RWPE2 (cell line): ENCODE measurements around the gene NCF4.

Experiments
- ATAC-seq: fragments of 200-7000 bp; cut with Tn5 transposase; 3 replicates; pipeline ENCODE4 v1.9.1; 2021; ENCODE audit warnings: low read depth
- DNase-seq: peaks from one replicate; pipeline ENCODE4 v3.0.0-alpha.2; 2020; ENCODE audit warnings: low spot score
- H3K27ac ChIP-seq: fragments of 450-650 bp; 2 replicates; pipeline ENCODE4 v1.5.1; 2017; ENCODE audit warnings: mild to moderate bottlenecking; ENCODE audit not compliant: poor library complexity, severe bottlenecking
- H3K27me3 ChIP-seq: fragments of 250-450 bp; sonication (Bioruptor Pico); 2 replicates; pipeline ENCODE4 v1.5.1; 2021; ENCODE audit warnings: mild to moderate bottlenecking, moderate library complexity; ENCODE audit not compliant: insufficient read depth, poor library complexity, severe bottlenecking
- H3K36me3 ChIP-seq: fragments of 250-450 bp; sonication (Bioruptor Pico); 2 replicates; pipeline ENCODE4 v1.5.1; 2020; ENCODE audit warnings: low read depth, mild to moderate bottlenecking, moderate library complexity
- H3K4me1 ChIP-seq: fragments of 250-450 bp; sonication (Bioruptor Pico); 2 replicates; pipeline ENCODE4 v1.5.1; 2021; ENCODE audit warnings: mild to moderate bottlenecking, moderate library complexity; ENCODE audit not compliant: insufficient read depth, poor library complexity, severe bottlenecking
- H3K4me3 ChIP-seq: fragments of 250-450 bp; sonication (Bioruptor Pico); 2 replicates; pipeline ENCODE4 v1.5.1; 2021; ENCODE audit warnings: mild to moderate bottlenecking, moderate library complexity; ENCODE audit not compliant: severe bottlenecking
- H3K9me3 ChIP-seq: fragments of 250-450 bp; sonication (Bioruptor Pico); 2 replicates; pipeline ENCODE4 v1.5.1; 2021; ENCODE audit warnings: mild to moderate bottlenecking, moderate library complexity; ENCODE audit not compliant: severe bottlenecking
- CTCF ChIP-seq: fragments of 450-650 bp; IDR thresholded peaks from one replicate; pipeline ENCODE4 v1.5.1; 2017; ENCODE audit warnings: mild to moderate bottlenecking, moderate library complexity; ENCODE audit not compliant: poor library complexity, severe bottlenecking

Gene NCF4

DNA sequence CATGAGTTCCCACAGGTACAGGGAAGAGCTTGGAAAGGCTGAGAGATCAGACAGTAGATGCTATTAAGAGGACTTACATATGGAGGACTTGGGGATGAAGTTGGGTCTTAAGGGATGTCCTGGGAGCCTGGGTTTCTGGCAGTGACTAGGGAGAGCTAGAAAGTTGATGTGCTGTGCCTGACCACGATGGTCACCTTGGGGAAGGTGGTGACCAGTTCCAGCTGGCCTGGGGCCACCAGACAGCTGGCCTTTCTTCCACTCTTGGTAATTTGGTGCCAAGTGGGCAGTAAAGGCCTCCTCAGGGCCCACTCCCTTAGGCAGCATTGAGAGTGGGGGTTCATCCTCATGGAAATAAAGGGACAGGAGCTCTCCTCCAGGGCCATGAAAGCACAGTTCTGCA lies 38.7 kb downstream of the NCF4 start:
- no peak for TF ChIP-seq CTCF
- Histone ChIP-seq H3K27me3 (no peaks in the 10 kb centered on the region), H3K4me1 (no peaks in the 10 kb centered on the region), H3K4me3 (no peak overlapping the region), H3K36me3 (no peaks in the 10 kb centered on the region), H3K27ac (no peak overlapping the region), H3K9me3 (no peaks in the 10 kb centered on the region)
- ATAC-seq (no peak), DNase-seq (no peak)

DNA sequence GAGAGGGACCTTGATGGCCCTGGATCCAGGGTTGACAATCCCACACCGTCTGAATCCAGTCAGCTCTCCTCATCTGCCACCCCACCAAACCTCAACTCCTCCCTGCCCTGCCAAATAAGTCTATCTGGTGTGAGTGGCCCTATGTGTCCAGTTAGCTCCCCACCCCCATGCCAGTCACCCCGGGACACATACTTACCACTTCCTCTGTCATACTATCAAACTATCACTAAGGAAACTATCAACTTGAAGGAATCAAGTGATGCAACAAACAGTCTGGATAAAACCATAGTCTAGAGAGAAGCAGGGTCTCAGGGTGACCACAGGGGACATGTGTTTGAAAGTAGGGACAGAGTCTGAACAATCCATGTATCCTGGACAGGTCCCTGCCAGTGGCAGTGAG lies 39.4 kb downstream of the NCF4 start:
- no peak for DNase-seq
- no peaks in the 10 kb centered on the region for H3K4me1 ChIP-seq
- TF ChIP-seq CTCF = no peak
- no peak overlapping the region for H3K27ac ChIP-seq
- no peak for ATAC-seq
- no peaks in the 10 kb centered on the region for H3K36me3 ChIP-seq
- H3K4me3 ChIP-seq = no peak overlapping the region
- H3K27me3 ChIP-seq = no peaks in the 10 kb centered on the region
- H3K9me3 ChIP-seq = no peaks in the 10 kb centered on the region

DNA sequence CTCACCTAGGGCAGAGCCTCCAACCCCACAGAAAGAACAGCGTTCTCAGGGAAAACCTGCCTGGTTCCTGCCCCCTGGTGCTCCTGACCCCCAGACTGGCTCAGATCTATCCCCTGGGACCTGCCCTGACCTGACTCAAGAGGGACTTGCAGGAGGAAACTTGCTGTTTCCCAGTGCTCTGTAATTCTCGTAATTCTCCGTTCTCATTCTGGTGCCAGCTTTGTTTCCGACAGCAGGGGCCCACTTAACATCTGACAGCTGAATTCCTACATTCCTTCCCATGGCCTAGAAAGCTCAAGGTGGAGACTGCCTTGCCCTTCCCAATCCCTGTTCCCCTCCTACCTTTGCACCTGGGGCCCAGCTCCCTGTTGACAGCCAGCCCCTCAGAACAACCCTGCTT lies 40.1 kb downstream of the NCF4 start:
- H3K4me3 ChIP-seq = no peak overlapping the region
- no peak for DNase-seq
- H3K27me3 ChIP-seq = no peaks in the 10 kb centered on the region

GRCh38 chr22:36901411-36902142 lies 40.8 kb downstream of the NCF4 start:
- ATAC-seq (no peak), DNase-seq (no peak)
- Histone ChIP-seq H3K4me3 (no peak overlapping the region), H3K36me3 (no peaks in the 10 kb centered on the region), H3K27ac (no peak overlapping the region), H3K9me3 (no peaks in the 10 kb centered on the region), H3K27me3 (no peaks in the 10 kb centered on the region), H3K4me1 (no peaks in the 10 kb centered on the region)
- no peak for TF ChIP-seq CTCF

More for the DNA sequence above, 40.1 kb downstream of the NCF4 start:
- no peak for ATAC-seq
- TF ChIP-seq CTCF = no peak
- H3K9me3 ChIP-seq = no peaks in the 10 kb centered on the region
- no peaks in the 10 kb centered on the region for H3K4me1 ChIP-seq
- H3K27ac ChIP-seq = no peak overlapping the region
- H3K36me3 ChIP-seq = no peaks in the 10 kb centered on the region

- H3K4me1 ChIP-seq = no peaks in the 10 kb centered on the region
- TF ChIP-seq CTCF = no peak
- DNase-seq (no peak), ATAC-seq (no peak)
- H3K36me3 ChIP-seq = no peaks in the 10 kb centered on the region
- no peaks in the 10 kb centered on the region for H3K9me3 ChIP-seq
- H3K27ac ChIP-seq = no peak overlapping the region
- H3K27me3 ChIP-seq = no peaks in the 10 kb centered on the region
- no peak overlapping the region for H3K4me3 ChIP-seq
Observed at GRCh38 chr22:36902143-36902926, 41.5 kb downstream of the NCF4 start.
